Pons (tissue), 1 donor: ENCODE measurements around the gene MOB3B.

Source experiments
- DNase-seq: peaks from one replicate; pipeline ENCODE4 v3.0.0-alpha.2; 2016; ENCODE audit warnings: low spot score

The MOB3B gene

DNA sequence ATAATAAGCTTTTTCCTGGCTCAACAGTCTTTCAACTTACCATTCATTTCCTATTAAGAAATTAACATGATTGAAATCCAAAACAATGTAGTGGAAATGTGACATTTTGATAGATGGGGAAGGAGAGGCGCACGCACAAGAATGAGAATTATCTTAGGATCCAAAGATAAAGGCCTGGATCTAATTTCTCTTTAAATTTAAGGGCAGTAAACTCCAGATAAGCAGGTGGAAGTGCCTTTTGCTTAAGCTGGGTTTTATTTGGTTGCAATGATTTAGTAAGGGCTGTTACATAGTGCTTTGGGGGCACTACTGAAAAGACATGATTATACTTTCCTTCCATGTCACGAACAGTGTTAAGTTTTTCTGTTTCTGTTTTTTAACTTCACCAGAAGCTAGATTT lies 250.0 kb downstream of the MOB3B start:
- no peak for DNase-seq

DNA sequence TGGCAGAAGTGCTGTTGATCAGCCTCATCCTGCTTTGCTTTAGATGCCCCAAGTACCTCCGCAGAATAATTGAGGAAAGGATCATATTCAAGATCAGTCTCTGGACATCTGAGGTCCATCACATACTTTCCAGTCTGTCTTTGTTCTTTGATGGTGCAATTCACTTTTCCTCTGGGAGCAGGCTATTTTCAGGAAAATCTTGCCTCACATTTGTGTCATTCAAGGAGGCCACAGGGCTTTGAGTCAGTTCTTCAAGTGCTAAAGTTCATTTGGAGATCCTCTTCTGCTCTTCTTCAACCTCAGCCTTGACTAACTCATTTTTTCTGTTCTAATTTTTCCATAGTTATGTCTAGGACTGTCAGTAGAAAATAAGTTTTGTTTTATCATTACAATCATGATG lies 251.2 kb downstream of the MOB3B start:
- no peak for DNase-seq

DNA sequence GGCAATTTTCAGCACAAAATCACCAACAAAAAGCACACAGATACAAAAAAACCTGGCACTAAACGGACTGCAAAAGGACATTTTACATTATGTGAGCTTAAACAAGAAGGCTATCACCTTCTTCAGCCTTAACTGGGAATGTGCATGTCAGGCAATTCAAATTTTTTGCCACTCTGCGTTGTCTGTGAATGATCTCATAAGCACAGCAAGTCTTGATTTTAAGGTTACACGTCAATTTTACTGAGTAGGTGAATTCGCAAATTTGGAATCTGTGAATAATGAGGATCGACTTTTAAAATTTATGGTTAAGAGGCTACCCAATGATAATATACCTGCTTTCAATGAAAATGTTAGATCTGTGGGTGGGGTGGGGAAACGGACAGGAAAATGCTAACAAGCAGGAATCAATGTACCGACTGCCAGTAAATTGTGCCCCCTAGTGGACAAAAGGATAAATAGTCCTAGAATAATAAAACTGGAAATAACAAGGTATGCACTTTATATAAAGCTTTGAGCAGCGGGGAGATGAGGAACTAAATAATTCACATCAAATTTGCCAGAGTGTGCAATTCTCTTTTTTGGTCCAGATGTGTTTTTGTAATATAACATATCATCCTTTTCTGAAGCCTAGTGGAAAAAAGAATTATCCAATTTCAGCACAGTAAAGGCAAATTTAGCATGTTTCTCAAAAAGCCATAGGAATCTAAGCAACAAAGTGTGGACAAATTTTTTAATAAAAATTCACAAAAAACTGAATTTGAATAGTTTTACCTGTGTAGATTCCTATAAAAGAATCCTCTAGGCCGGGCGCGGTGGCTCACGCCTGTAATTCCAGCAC lies 253.2 kb downstream of the MOB3B start:
- DNase-seq: peak; percentile 73
